ENCODE measurements around the gene ANKK1. TPM values are rescaled to one million over a fixed set of nuclear protein-coding genes. Genes with fewer than 3 reads are reported as not detected.

ANKK1 gene
- total RNA-seq, 4 donors from 2014 or later = 0.17 to 0.83 (median 0.29) TPM; not detected in 1

DNA sequence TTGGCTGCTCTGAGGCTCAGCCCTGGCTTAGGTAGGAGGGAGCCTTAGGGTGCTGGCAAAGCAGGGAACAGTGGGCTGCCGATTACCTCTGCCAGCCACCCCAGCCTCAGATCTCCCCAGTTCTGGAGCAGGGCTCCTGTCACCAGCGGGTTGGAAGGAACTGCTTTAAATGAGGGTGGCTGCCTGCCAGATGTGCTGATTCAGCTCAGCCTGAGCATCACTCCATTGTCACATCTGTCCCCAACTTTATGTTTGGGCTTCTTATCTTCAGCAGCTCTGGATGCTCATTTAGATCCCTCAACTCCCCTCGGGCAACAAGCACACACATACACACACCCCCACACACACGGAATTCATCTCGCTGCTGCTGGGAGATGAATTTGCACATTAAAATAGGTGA, 16.9 kb upstream of the ANKK1 start:
- TF ChIP-seq POLR2AphosphoS5 (IDR thresholded peaks at IDR 0.05) (no peak), EP300 (IDR thresholded peaks at IDR 0.05) (no peak), POLR2A (IDR thresholded peaks at IDR 0.05; ENCODE audit: low read depth) (no peak)
- TF ChIP-seq, protein P1, sequence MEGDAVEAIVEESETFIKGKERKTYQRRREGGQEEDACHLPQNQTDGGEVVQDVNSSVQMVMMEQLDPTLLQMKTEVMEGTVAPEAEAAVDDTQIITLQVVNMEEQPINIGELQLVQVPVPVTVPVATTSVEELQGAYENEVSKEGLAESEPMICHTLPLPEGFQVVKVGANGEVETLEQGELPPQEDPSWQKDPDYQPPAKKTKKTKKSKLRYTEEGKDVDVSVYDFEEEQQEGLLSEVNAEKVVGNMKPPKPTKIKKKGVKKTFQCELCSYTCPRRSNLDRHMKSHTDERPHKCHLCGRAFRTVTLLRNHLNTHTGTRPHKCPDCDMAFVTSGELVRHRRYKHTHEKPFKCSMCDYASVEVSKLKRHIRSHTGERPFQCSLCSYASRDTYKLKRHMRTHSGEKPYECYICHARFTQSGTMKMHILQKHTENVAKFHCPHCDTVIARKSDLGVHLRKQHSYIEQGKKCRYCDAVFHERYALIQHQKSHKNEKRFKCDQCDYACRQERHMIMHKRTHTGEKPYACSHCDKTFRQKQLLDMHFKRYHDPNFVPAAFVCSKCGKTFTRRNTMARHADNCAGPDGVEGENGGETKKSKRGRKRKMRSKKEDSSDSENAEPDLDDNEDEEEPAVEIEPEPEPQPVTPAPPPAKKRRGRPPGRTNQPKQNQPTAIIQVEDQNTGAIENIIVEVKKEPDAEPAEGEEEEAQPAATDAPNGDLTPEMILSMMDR (IDR thresholded peaks at IDR 0.05) = no peak
- no peak for DNase-seq (ENCODE audit: extremely low spot score)
- Histone ChIP-seq H3K27ac (replicated peaks in 1 of 4) (no peak overlapping the region), H3K4me3 (no peak overlapping the region), H3K4me1 (no peaks in the 10 kb centered on the region), H3K36me3 (peaks cover 6 to 43% (median 29%) of the 10 kb centered on the region in 4 donors), H3K9me3 (no peaks in the 10 kb centered on the region), H3K27me3 (no peaks in the 10 kb centered on the region)
- intact Hi-C loops (cut with DNase I) = no loop called here
- WGBS = 90% methylated on average over 5 of the region's 5 CpGs

DNA sequence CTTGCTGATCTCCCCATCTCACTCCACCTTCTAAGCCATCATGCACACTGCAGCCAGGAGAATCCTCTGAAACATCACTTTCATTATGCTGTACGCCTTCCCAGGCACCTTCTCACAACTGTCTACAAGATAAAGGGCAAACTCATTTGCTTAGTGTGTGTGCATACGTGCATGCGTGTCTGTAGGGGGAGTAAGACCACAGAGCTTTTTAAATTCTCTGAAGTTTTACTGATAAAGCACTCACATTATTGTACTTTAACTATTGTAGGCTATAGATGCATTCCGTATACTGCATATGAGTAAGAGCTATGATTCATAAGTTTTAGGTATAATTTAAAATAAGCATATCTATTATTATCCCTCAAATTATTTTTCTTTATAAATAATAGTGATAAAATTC, 15.3 kb upstream of the ANKK1 start:
- H3K4me3 ChIP-seq = no peak overlapping the region
- no peak for DNase-seq (ENCODE audit: extremely low spot score)
- H3K9me3 ChIP-seq = no peaks in the 10 kb centered on the region
- peaks cover 0 to under 1% (median under 1%) of the 10 kb centered on the region in 4 donors for H3K4me1 ChIP-seq
- intact Hi-C loops (cut with DNase I) = no loop called here
- WGBS = 87% methylated on average over 4 of the region's 4 CpGs
- no peak overlapping the region for H3K27ac ChIP-seq (replicated peaks in 1 of 4)
- TF ChIP-seq POLR2A (IDR thresholded peaks at IDR 0.05; ENCODE audit: low read depth) (no peak), POLR2AphosphoS5 (IDR thresholded peaks at IDR 0.05) (no peak), EP300 (IDR thresholded peaks at IDR 0.05) (no peak)
- TF ChIP-seq, protein P1 (IDR thresholded peaks at IDR 0.05) = no peak
- no peaks in the 10 kb centered on the region for H3K27me3 ChIP-seq
- H3K36me3 ChIP-seq = peaks cover 3 to 26% (median 15%) of the 10 kb centered on the region in 4 donors

GRCh38 chr11:113373306-113373705, 14.3 kb upstream of the ANKK1 start:
- Histone ChIP-seq H3K9me3 (no peaks in the 10 kb centered on the region), H3K27me3 (no peaks in the 10 kb centered on the region), H3K4me3 (no peak overlapping the region), H3K4me1 (peaks cover 0 to 10% (median 9%) of the 10 kb centered on the region in 4 donors), H3K27ac (replicated peaks in 1 of 4) (no peak overlapping the region), H3K36me3 (peaks cover 2 to 17% (median 7%) of the 10 kb centered on the region in 4 donors)
- no peak for TF ChIP-seq POLR2A (IDR thresholded peaks at IDR 0.05; ENCODE audit: low read depth)
- no peak for TF ChIP-seq EP300 (IDR thresholded peaks at IDR 0.05)
- no peak for TF ChIP-seq POLR2AphosphoS5 (IDR thresholded peaks at IDR 0.05)
- TF ChIP-seq, protein P1 (IDR thresholded peaks at IDR 0.05) = no peak
- DNase-seq (ENCODE audit: extremely low spot score) = no peak
- intact Hi-C loops (cut with DNase I) = no loop called here
- WGBS = 81% methylated on average over 3 of the region's 3 CpGs

GRCh38 chr11:113373981-113374560, 13.5 kb upstream of the ANKK1 start:
- H3K4me1 ChIP-seq = peaks cover 0 to 10% (median 9%) of the 10 kb centered on the region in 4 donors
- WGBS = 70% methylated on average over 10 of the region's 10 CpGs
- no peak for DNase-seq (ENCODE audit: extremely low spot score)
- no peaks in the 10 kb centered on the region for H3K9me3 ChIP-seq
- H3K27ac ChIP-seq (replicated peaks in 1 of 4) = no peak overlapping the region
- no peak overlapping the region for H3K4me3 ChIP-seq
- no peaks in the 10 kb centered on the region for H3K27me3 ChIP-seq
- TF ChIP-seq POLR2AphosphoS5 (IDR thresholded peaks at IDR 0.05) (no peak), POLR2A (IDR thresholded peaks at IDR 0.05; ENCODE audit: low read depth) (no peak), EP300 (IDR thresholded peaks at IDR 0.05) (no peak)
- TF ChIP-seq, protein P1 (IDR thresholded peaks at IDR 0.05) = no peak
- peaks cover 0 to 10% (median 2%) of the 10 kb centered on the region in 4 donors for H3K36me3 ChIP-seq
- intact Hi-C loops (cut with DNase I) = no loop called here

GRCh38 chr11:113375402-113375801, 12.2 kb upstream of the ANKK1 start:
- DNase-seq (ENCODE audit: extremely low spot score) = no peak
- TF ChIP-seq EP300 (IDR thresholded peaks at IDR 0.05) = no peak
- TF ChIP-seq POLR2AphosphoS5 (IDR thresholded peaks at IDR 0.05) = no peak
- TF ChIP-seq, protein P1 (IDR thresholded peaks at IDR 0.05) = no peak
- TF ChIP-seq POLR2A (IDR thresholded peaks at IDR 0.05; ENCODE audit: low read depth) = no peak
- WGBS = 86% methylated on average over 5 of the region's 5 CpGs
- peaks cover 0 to 10% (median 9%) of the 10 kb centered on the region in 4 donors for H3K4me1 ChIP-seq
- no peaks in the 10 kb centered on the region for H3K27me3 ChIP-seq
- no peak overlapping the region for H3K27ac ChIP-seq (replicated peaks in 1 of 4)
- intact Hi-C loops (cut with DNase I) = no loop called here
- peaks cover 0 to under 1% (median 0%) of the 10 kb centered on the region in 4 donors for H3K36me3 ChIP-seq
- H3K4me3 ChIP-seq = no peak overlapping the region
- no peaks in the 10 kb centered on the region for H3K9me3 ChIP-seq

All from esophagus muscularis mucosa (tissue), 4 donors.